Common myeloid progenitor, CD34-positive (primary cell): ENCODE results near the gene LCN12.

Experiments used
- CTCF ChIA-PET: fragments of 350-600 bp; sonication (Branson Sonifier 250); formaldehyde crosslinking; loops from one replicate; lab custom pipeline; 2021; ENCODE audit warnings: antibody characterized with exemption; lab: Charles Lee
- POLR2A ChIA-PET: fragments of 350-600 bp; sonication (Branson Sonifier 250); formaldehyde crosslinking; loops from one replicate; lab custom pipeline; 2021; ENCODE audit warnings: antibody characterized with exemption; lab: Charles Lee
- DNase-seq, 3 donors: peaks; one replicate each; pipeline versions ENCODE4 v3.0.0 to v3.0.0-alpha.2; 2013
- H3K27ac ChIP-seq, 2 experiments: 1 replicate in 1 of 2; 2 replicates in 1 of 2; pipeline ENCODE4 v1.7.0; 2013; ENCODE audit warnings: inconsistent platforms in 2 of 2, low read length in 2 of 2, mild to moderate bottlenecking in 2 of 2, low read depth in 1 of 2, moderate library complexity in 1 of 2; ENCODE audit not compliant: severe bottlenecking in 2 of 2, insufficient read depth in 1 of 2, poor library complexity in 1 of 2
- H3K27me3 ChIP-seq, 5 experiments: replicated peaks in 2 of 5; 1 replicate in 3 of 5; 2 replicates in 2 of 5; pipeline versions ENCODE4 v1.6.1 to v1.7.0; 2013; ENCODE audit warnings: low read length in 4 of 5, mild to moderate bottlenecking in 2 of 5, moderate library complexity in 2 of 5, inconsistent platforms in 1 of 5; ENCODE audit not compliant: insufficient read depth in 5 of 5, control insufficient read depth in 4 of 5
- H3K36me3 ChIP-seq, 4 experiments: 1 replicate in 2 of 4; 2 replicates in 2 of 4; pipeline versions ENCODE4 v1.6.1 to v1.7.0; 2013; ENCODE audit warnings: low read length in 3 of 4, control low read depth in 1 of 4, mild to moderate bottlenecking in 1 of 4; ENCODE audit not compliant: control insufficient read depth in 4 of 4, insufficient read depth in 4 of 4
- H3K4me1 ChIP-seq, 4 experiments: 1 replicate in 3 of 4; 2 replicates in 1 of 4; pipeline versions ENCODE4 v1.6.1 to v1.7.1; 2013; ENCODE audit warnings: low read length in 3 of 4, mild to moderate bottlenecking in 3 of 4, control low read depth in 1 of 4, inconsistent platforms in 1 of 4, moderate library complexity in 1 of 4; ENCODE audit not compliant: control insufficient read depth in 4 of 4, insufficient read depth in 4 of 4; ENCODE audit errors: control extremely low read depth in 1 of 4
- H3K4me3 ChIP-seq, 7 experiments: 1 replicate in 4 of 7; 2 replicates in 3 of 7; pipeline versions ENCODE4 v1.5.1 to v1.7.0; 2013; ENCODE audit warnings: mild to moderate bottlenecking in 7 of 7, low read length in 6 of 7, moderate library complexity in 6 of 7, inconsistent platforms in 2 of 7, low read depth in 2 of 7, control low read depth in 1 of 7; ENCODE audit not compliant: insufficient read depth in 4 of 7, control insufficient read depth in 1 of 7; ENCODE audit errors: extremely low read depth in 1 of 7
- H3K9me3 ChIP-seq, 5 experiments: 1 replicate in 4 of 5; 2 replicates in 1 of 5; pipeline versions ENCODE4 v1.6.1 to v1.7.1; 2013; ENCODE audit warnings: low read length in 4 of 5, mild to moderate bottlenecking in 2 of 5, inconsistent platforms in 1 of 5, low read depth in 1 of 5, moderate library complexity in 1 of 5; ENCODE audit not compliant: control insufficient read depth in 4 of 5, insufficient read depth in 2 of 5; ENCODE audit errors: control extremely low read depth in 1 of 5
- WGBS: methylation state at CpG from one replicate; pipeline ENCODE4 v1.1.5; 2013; ENCODE audit not compliant: insufficient coverage; 5-methylcytosine and 5-hydroxymethylcytosine counted together

Gene LCN12

GRCh38 chr9:136942112-136942880 lies 9.8 kb upstream of the LCN12 start:
- Histone ChIP-seq H3K4me1 (peaks cover 0 to 23% (median 15%) of the 10 kb centered on the region in 4 experiments), H3K36me3 (peaks cover 4 to 50% (median 28%) of the 10 kb centered on the region in 4 experiments), H3K9me3 (peaks cover 0 to 2% (median 0%) of the 10 kb centered on the region in 5 experiments), H3K4me3 (no peak overlapping the region), H3K27me3 (no peaks in the 10 kb centered on the region), H3K27ac (no peak overlapping the region)
- ChIA-PET POLR2A (interaction anchor here (1.1 kb wide), 1 partner anchor 93 kb away, joined by 4 read pairs; no protein-coding TSS in a partner anchor), CTCF (no interaction called here)
- no peak for DNase-seq
- WGBS, result 98% methylated on average over 56 of the region's 60 CpGs

GRCh38 chr9:136942881-136943230 lies 9.2 kb upstream of the LCN12 start:
- no peak overlapping the region for H3K27ac ChIP-seq
- 95% methylated on average over 14 of the region's 16 CpGs for WGBS
- no peak for DNase-seq
- H3K4me1 ChIP-seq, result peaks cover 0 to 23% (median 17%) of the 10 kb centered on the region in 4 experiments
- POLR2A ChIA-PET, result interaction anchor here (1.1 kb wide), 1 partner anchor 93 kb away, joined by 4 read pairs; no protein-coding TSS in a partner anchor
- peaks cover 4 to 45% (median 25%) of the 10 kb centered on the region in 4 experiments for H3K36me3 ChIP-seq
- H3K27me3 ChIP-seq, result no peaks in the 10 kb centered on the region
- no peaks in the 10 kb centered on the region for H3K9me3 ChIP-seq
- peak overlapping the region in 3 of 7 experiments; percentile 82 to 91 (median 86) for H3K4me3 ChIP-seq
- CTCF ChIA-PET, result no interaction called here

DNA sequence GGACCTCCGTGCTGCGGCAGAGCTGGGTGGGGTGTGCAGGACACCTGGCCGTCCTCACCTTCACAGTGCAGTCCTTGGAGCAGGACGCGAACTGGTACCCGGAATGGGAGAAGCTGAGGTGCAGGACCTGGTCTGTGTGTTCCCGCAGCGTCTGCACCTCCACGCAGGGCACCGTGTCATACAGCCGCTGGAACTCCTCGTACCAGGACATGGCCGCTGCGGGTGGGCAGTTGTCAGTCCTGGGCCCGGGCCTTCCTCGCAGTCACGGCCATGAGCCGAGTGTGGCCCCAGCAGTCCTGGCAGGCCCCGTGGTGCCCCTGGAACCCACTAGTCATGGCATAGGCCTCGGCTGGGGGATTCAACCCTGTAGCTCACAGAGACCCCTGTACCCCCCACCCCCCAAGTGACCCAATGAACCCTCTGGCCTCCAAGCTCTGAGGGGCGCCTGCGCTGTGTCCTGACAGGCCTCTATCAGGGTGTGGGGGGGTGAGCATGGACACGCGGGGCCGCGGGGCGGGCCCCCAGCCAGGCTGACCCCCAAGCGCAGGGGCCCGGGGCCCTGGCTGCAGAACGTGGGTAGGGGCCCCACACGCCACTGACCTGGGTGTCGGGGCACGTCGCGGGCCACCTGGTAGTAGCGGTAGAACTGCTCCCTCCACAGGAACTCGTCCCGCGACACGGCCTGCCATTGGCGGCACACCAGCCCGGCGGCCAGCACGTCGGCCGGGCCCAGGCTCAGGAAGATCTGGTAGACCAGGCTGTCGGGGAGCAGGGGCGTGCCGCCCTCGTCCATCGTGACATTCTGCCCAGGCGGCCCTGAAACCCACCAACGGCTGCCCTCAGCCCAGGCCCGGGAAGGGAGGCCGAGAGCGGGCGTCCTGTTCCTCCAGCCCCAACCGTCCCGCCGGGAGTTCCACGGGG lies 8.5 kb upstream of the LCN12 start:
- DNase-seq, result peak; percentile 19 to 45 (median 35)
- Histone ChIP-seq H3K27ac (peak overlapping the region; percentile 54 to 81), H3K4me3 (peak overlapping the region; percentile 64 to 91 (median 81)), H3K9me3 (no peaks in the 10 kb centered on the region), H3K36me3 (peaks cover 4 to 42% (median 24%) of the 10 kb centered on the region in 4 experiments), H3K27me3 (no peaks in the 10 kb centered on the region), H3K4me1 (peaks cover 0 to 23% (median 20%) of the 10 kb centered on the region in 4 experiments)
- 29% methylated on average over 56 of the region's 61 CpGs for WGBS
- POLR2A ChIA-PET, result interaction anchor here (0.6 to 1.1 kb wide), 3 partner anchors 77 to 92 kb away, joined by 3 to 4 read pairs (median 4); partner anchors contain the start of gene EDF1
- CTCF ChIA-PET, result interaction anchor here (0.7 to 5.7 kb wide), 6 partner anchors 8 to 121 kb away, joined by 3 to 61 read pairs (median 3); no protein-coding TSS in a partner anchor

GRCh38 chr9:136944212-136944518 lies 7.9 kb upstream of the LCN12 start:
- CTCF ChIA-PET, result interaction anchor here (0.7 to 5.7 kb wide), 6 partner anchors 9 to 122 kb away, joined by 3 to 61 read pairs (median 3); no protein-coding TSS in a partner anchor
- 1% methylated on average over 45 of the region's 45 CpGs for WGBS
- POLR2A ChIA-PET, result interaction anchor here (0.6 to 0.8 kb wide), 2 partner anchors 78 to 85 kb away, joined by 3 to 4 read pairs; partner anchors contain the start of gene EDF1
- Histone ChIP-seq H3K4me3 (peak overlapping the region; percentile 64 to 91 (median 81)), H3K4me1 (peaks cover 0 to 27% (median 23%) of the 10 kb centered on the region in 4 experiments), H3K36me3 (peaks cover 3 to 40% (median 23%) of the 10 kb centered on the region in 4 experiments), H3K27me3 (no peaks in the 10 kb centered on the region), H3K9me3 (no peaks in the 10 kb centered on the region), H3K27ac (peak overlapping the region; percentile 54 to 81)
- peak in 2 of 3 donors; percentile 50 to 64 for DNase-seq

DNA sequence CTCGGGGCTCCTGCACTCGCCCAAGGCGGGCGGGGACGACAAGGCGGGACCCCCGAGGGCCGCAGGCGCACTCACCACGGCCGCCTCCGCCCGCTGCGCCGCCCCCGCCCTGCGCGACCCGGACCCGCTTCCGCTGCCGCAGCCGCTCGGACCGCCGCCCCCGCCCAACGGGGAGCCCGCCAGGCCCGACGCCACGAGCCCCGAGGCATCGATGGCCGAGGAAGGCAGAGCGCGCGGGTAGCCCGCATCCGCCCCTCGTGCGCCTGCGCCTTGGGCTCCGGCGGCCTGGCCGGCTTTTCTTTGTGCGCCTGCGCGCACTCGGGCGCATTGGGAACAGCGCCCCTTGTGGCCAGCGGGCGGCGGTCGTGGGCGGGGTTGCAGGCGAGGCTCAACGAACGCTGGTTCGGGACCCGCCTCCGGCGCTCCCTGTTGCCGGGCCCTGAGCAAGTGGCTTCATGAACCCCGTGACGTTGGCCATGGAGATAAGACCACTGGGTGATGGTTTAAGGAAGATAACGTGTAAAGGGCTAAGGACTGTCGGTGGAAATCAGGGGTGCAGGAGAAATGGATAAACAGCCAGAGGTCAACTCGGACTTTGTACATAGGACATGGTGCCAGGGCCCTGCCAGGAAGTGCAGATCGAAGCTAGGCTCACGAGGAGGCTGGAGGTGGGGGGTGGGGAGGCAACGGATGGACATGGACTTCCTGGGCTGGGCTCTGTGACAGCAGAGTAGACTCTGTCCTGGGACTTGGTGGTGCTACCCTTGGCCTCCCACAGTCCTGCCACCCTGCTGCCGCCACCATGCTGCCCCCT lies 7.3 kb upstream of the LCN12 start, which contains the start of the genes C8G and FBXW5:
Gene C8G (plus strand): TSS at position 725 of the 814 bp plus-strand sequence. CDS start 78 bp downstream, at position 803.
Gene FBXW5 (minus strand): TSS at position 220 of the 814 bp plus-strand sequence. CDS start 655 bp downstream, outside the sequence.
- Histone ChIP-seq H3K4me3 (peak within 1 kb of the TSS; percentile 64 to 91 (median 81)), H3K9me3 (no peaks in the 10 kb centered on the region), H3K27me3 (no peaks in the 10 kb centered on the region), H3K4me1 (peaks cover 0 to 29% (median 25%) of the 10 kb centered on the region in 4 experiments), H3K27ac (peak within 1 kb of the TSS; percentile 54 to 81), H3K36me3 (peaks cover under 1 to 34% (median 22%) of the 10 kb centered on the region in 4 experiments)
- CTCF ChIA-PET, result interaction anchor here (0.7 to 5.7 kb wide), 7 partner anchors 9 to 122 kb away, joined by 3 to 61 read pairs (median 3); no protein-coding TSS in a partner anchor
- DNase-seq, result peak; percentile 89 to 95 (median 94)
- POLR2A ChIA-PET, result interaction anchor here (0.6 to 0.8 kb wide), 3 partner anchors 27 to 86 kb away, joined by 3 to 4 read pairs (median 3); partner anchors contain the start of gene EDF1
- WGBS, result under 1% methylated on average over 70 of the region's 74 CpGs
